SU-DHL-6 (cell line): ENCODE data around the gene FSD1.

ENCODE experiments used
- EZH2phosphoT487 ChIP-seq: fragments of 200-600 bp; sonication (generic), shearing (Covaris generic); conservative IDR thresholded peaks from 2 replicates; pipeline ENCODE4 v1.6.1; 2018; ENCODE audit warnings: mild to moderate bottlenecking, antibody characterized with exemption, low read length, moderate library complexity, mixed read lengths
- TF ChIP-seq, protein P1 (sequence below): fragments of 200-600 bp; sonication (generic); IDR thresholded peaks from one replicate; pipeline ENCODE4 v1.5.1; 2017; ENCODE audit warnings: antibody characterized with exemption, mild to moderate bottlenecking, low read length, moderate library complexity; ENCODE audit not compliant: insufficient read depth, poor library complexity, severe bottlenecking

DNA sequence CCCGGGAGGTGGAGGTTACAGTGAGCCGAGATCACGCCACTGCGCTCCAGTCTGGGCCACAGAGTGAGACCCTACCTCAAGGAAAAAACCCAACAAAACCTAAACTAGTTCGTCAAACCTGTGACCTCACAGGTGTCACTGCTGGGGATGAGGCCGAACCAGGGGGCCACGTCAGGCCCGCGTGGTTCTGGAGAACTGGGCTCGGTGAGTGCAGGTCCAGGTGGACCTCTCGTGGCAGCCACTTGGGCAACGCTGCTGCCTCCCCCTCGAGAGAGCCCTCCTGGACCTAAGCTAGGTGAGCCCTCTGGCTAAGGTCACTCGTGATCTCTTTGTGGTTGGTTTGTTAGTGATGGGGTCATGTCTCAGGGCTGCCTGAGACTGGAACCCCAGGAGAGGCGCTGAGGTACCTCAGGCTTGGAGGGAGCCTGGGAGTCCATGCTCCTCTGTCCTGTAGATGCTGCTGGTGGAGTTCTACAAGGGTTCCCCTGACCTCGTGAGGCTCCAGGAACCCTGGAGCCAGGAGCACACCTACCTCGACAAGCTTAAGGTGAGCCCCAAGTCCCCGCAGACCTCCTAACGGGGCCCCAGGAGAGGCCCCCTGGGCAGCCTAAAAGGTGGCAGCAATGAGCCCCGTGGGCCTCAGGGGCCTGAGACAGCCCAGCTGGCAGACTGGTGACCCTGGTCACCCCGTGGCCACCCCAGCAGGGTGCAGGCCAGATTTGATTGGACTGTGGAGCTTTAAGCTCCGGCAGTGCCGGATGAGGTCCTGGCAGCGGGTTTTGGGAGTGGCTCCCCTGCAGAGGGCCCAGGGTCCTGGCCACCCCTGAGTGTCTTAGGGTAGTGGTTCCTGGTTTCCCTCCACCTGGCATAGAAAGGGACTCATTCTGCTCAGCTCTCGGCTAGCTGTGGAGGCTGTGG, 54.6 kb downstream of the FSD1 start:
- TF ChIP-seq, protein P1, sequence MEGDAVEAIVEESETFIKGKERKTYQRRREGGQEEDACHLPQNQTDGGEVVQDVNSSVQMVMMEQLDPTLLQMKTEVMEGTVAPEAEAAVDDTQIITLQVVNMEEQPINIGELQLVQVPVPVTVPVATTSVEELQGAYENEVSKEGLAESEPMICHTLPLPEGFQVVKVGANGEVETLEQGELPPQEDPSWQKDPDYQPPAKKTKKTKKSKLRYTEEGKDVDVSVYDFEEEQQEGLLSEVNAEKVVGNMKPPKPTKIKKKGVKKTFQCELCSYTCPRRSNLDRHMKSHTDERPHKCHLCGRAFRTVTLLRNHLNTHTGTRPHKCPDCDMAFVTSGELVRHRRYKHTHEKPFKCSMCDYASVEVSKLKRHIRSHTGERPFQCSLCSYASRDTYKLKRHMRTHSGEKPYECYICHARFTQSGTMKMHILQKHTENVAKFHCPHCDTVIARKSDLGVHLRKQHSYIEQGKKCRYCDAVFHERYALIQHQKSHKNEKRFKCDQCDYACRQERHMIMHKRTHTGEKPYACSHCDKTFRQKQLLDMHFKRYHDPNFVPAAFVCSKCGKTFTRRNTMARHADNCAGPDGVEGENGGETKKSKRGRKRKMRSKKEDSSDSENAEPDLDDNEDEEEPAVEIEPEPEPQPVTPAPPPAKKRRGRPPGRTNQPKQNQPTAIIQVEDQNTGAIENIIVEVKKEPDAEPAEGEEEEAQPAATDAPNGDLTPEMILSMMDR, result no peak
- no peak for TF ChIP-seq EZH2phosphoT487
